Limb (tissue), 2 donors: Measurements from ENCODE around the gene EFCAB6.

Source experiments
- DNase-seq, 2 donors: peaks; one replicate each; pipeline ENCODE4 v3.0.0-alpha.2; 2016; ENCODE audit errors: extremely low spot score in 2 of 2

The EFCAB6 gene

GRCh38 chr22:43848366-43849171 lies 36.5 kb upstream of the EFCAB6 start:
- DNase-seq = peak in 1 of 2 donors; percentile 61

GRCh38 chr22:43847376-43848289 lies 35.5 kb upstream of the EFCAB6 start:
- DNase-seq = peak in 1 of 2 donors; percentile 18

GRCh38 chr22:43846966-43847365 lies 34.9 kb upstream of the EFCAB6 start:
- no peak for DNase-seq

GRCh38 chr22:43845981-43846380 lies 33.9 kb upstream of the EFCAB6 start:
- DNase-seq = no peak

- DNase-seq = no peak
These were observed 32.7 kb upstream of the EFCAB6 start for GRCh38 chr22:43844560-43845545.

- no peak for DNase-seq
These were observed 31.9 kb upstream of the EFCAB6 start for GRCh38 chr22:43843783-43844530.

- DNase-seq = no peak
These were observed 29.6 kb upstream of the EFCAB6 start for GRCh38 chr22:43841742-43842141.

GRCh38 chr22:43840851-43841250 lies 28.7 kb upstream of the EFCAB6 start:
- no peak for DNase-seq

GRCh38 chr22:43840431-43840830 lies 28.3 kb upstream of the EFCAB6 start:
- no peak for DNase-seq

GRCh38 chr22:43839781-43840180 lies 27.7 kb upstream of the EFCAB6 start:
- DNase-seq = no peak

- no peak for DNase-seq
These were observed 26.6 kb upstream of the EFCAB6 start for GRCh38 chr22:43838571-43839307.

GRCh38 chr22:43838161-43838560 lies 26.1 kb upstream of the EFCAB6 start:
- no peak for DNase-seq

- no peak for DNase-seq
These were observed 25.6 kb upstream of the EFCAB6 start for GRCh38 chr22:43837666-43838065.

GRCh38 chr22:43835736-43836135 lies 23.6 kb upstream of the EFCAB6 start:
- no peak for DNase-seq

GRCh38 chr22:43835166-43835565 lies 23.1 kb upstream of the EFCAB6 start:
- DNase-seq = no peak

GRCh38 chr22:43833286-43834240 lies 21.5 kb upstream of the EFCAB6 start:
- DNase-seq = no peak

- no peak for DNase-seq
These were observed 20.5 kb upstream of the EFCAB6 start for GRCh38 chr22:43832393-43833265.
